ENCODE data around the gene CBX6.

DNA sequence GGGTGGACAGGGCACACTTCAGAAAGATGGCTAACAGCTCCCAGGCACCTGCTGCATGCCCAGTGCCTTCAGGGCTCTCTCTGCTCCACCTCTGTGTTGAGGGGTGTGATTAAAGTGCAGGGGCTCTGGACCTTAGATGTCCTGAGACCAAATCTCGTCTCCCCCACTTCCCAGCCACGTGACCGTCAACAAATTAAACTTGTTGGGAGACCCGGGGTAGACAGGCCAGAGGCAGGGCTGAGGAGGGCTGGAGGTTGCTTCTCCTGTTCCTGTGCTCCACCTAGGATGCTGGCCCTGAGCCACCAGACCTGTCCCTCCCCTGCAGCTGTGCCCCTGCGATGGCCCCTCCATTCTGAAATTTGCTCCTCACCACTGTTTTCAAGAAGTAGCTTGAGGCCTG is 45.2 kb downstream of the CBX6 start:
- TF ChIP-seq, protein P1, sequence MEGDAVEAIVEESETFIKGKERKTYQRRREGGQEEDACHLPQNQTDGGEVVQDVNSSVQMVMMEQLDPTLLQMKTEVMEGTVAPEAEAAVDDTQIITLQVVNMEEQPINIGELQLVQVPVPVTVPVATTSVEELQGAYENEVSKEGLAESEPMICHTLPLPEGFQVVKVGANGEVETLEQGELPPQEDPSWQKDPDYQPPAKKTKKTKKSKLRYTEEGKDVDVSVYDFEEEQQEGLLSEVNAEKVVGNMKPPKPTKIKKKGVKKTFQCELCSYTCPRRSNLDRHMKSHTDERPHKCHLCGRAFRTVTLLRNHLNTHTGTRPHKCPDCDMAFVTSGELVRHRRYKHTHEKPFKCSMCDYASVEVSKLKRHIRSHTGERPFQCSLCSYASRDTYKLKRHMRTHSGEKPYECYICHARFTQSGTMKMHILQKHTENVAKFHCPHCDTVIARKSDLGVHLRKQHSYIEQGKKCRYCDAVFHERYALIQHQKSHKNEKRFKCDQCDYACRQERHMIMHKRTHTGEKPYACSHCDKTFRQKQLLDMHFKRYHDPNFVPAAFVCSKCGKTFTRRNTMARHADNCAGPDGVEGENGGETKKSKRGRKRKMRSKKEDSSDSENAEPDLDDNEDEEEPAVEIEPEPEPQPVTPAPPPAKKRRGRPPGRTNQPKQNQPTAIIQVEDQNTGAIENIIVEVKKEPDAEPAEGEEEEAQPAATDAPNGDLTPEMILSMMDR (IDR thresholded peaks at IDR 0.05): no peak
- TF ChIP-seq POLR2A (IDR thresholded peaks at IDR 0.05): no peak

Data from Peyer's patch (tissue), 4 donors.